ENCODE data around the gene ENGASE.

The ENGASE gene

DNA sequence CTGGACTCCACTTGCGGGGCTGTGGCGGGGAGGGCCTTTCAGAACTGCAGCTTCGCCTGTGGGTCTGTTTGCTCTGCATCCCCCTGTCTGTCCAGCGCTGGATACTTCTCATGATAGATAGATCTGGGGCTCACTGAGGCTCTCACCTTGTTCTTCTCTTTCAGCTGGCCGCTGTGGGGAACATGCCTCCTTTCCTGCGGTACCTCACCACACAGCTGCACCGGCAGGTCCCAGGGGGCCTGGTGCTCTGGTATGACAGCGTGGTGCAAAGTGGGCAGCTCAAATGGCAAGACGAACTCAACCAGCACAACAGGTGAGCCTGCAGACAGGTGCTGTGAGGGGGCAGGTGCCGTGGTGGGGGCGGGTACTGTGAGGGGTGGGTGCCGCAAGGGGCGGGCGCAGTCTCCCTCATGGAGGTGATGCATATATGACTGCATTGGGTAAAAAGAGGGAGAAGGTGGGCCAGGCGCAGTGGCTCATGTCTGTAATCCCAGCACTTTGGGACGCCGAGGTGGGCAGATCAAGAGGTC is 6.2 kb downstream of the ENGASE start:
- DNase-seq: no peak

DNA sequence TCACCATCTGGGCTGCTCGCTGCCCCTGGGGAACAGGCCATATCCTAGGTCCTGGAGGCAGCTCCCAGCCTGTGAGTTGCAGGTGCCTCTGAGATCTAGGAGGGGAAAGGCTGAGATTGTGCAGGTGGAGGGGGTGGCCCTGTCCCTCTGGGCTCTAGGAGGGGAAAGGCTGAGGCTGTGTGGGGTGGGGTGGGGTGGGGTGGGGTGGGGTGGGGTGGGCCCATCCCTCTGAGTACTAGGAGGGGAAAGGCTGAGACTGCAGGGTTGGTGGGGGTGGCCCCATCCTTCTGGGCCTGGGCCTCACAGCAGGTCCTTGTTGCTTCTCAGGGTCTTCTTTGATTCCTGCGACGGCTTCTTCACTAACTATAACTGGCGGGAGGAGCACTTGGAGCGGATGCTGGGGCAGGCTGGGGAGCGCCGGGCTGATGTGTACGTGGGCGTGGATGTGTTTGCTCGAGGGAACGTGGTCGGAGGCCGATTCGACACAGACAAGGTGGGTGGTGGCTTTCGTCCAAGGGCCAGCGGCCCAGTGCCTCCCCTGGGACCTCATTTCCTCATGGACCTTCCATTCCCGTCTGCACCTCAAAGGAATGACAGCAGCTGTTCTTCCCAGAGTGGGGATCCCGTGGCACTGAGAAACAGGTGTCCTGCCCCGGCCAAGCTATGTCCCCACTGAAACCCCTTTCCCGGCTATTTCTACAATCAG is 7.1 kb downstream of the ENGASE start:
- DNase-seq: no peak

DNA sequence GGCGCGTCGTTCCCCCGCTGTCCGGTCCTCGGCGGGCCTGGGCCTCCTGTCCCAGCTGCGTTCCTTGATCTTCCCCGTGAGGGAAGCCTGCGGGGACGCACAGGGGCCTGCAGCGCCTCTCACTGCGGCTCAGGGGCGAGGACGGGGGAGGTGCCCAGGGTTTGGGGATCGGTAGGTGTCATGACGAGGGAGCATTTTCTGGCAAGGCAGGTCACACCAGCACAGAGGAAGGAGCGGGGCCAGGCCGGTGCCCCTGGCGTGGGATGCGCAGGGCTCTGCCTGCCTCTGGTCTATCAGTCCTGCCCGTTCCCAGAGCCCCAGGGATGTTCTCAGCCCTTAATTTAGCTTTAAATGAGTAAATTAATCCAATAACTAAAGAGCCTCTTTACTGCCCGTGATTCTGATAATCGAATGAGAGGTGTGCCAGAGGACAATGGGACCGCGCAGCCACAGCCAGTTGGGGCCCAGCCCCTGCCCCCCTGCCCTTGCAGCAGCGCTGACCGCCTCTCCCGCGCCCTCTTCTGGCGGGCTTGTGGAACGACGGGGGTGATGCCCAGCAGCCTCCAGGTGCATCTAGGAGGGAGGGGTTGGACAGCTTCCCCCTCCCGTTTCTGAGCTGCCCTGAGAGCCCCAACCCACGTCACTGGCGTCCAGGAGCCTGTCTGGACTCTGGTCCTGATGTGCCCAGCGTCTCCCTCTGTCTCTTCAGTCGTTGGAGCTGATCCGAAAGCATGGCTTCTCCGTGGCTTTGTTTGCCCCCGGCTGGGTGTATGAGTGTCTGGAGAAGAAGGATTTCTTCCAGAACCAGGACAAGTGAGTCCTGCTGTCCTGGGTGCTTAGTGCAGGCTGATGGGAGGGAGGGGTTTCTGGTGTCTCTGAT is 7.9 kb downstream of the ENGASE start:
- DNase-seq: peak; percentile 71

DNA sequence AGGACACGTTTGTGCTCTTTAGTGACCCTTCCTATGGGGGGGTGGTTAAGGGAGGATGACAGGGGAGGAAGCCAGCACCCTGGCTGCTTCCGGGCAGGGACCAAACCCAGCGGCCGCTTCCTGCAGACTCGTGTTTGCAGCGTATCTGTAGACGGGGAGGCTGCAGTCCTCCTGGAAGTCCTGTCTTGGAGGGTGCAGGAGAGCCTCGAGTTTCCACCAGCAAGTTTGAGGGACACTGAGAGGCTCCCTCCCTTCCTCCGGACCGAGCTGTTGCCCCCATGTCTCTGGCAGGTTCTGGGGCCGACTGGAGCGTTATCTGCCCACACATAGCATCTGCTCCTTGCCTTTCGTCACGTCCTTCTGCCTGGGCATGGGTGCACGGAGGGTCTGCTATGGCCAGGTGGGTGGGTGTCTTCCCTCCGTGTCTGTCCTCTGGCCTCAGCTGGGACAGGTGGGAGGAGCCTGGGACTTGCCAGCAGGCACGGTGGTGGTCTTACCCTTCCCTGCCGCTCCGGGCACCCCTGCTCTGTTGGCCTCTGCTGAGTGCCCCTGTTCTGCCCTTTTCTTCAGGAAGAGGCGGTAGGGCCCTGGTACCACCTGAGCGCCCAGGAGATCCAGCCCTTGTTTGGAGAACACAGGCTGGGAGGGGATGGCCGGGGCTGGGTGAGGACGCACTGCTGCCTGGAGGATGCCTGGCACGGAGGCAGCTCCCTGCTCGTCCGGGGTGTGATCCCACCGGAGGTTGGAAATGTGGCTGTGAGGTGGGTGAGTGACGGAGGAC is 8.8 kb downstream of the ENGASE start:
- DNase-seq: no peak

DNA sequence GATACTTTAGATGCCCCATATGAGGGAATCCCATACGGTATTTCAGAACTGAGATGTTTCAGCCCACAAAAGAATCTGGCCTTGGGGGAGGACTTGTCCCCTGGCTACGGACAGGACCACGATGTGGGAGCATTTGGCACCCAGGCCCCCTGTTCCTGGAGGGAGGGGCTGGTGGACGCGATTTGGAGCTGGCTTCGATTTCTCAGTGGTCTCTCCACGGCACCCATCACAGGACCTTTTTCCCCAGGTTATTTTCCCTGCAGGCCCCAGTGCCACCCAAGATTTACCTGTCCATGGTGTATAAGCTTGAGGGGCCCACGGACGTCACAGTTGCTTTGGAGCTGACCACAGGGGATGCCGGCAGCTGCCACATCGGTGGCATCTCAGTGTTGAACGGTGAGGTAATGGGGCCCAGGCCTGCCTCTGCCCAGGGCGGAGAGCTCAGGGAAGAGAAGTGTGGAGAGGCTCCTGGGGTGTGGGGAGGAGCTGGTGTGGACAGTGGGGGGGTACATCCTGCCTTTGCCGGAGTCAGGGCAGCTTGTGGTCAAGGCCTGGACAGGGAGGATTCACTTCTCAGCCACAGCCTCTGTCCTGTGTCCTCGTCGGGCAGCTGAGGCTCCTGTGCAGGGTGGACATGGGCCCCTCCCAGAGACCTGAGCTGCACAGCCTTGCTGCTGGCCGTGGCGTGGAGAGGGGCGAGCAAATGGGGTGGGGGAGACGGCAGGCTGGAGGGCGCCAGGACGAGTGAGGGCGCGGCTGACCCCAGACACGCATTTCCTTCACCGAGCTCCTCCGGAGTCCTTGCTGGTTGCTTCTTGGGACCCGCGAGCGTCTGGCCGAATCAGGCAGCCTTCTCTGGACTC is 9.9 kb downstream of the ENGASE start:
- DNase-seq: no peak

DNA sequence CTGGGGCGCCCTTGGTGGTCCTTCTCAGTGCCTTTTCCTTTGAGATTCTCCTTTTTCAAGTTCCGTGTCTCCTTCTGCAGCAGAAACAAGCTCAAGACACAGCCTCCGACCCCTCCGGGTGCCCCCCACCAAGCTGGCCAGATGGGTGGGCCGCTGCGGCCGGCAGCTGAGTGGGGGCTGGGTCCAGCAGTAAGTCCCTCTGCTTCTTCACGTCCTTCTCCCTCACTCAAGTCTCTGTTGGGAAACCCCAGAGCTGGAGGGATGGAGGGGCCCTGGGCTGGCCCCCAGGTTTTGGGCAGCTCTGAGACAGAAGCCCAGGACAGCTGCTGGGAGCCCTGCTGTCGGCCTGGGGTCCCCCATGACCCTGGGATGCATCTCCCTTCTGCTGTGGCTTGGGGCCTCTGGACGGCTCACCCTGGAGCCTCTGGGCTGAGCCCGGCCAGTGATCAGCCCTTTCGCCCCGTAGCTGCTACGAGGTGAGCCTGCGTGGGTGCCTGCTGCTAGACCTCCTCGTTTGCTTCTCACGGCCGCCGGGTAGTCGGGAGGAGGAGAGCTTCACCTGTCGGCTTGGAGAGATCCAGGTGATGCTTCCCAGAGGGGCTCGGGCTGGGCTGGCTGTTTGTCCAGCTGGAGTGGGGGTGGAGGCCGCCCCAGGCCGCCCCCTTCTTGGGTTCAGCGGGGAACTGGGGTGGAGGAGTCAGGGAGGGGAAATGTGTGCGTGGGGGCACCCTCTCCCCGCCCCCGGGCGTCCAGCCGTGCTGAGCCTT is 10.7 kb downstream of the ENGASE start:
- DNase-seq: no peak

DNA sequence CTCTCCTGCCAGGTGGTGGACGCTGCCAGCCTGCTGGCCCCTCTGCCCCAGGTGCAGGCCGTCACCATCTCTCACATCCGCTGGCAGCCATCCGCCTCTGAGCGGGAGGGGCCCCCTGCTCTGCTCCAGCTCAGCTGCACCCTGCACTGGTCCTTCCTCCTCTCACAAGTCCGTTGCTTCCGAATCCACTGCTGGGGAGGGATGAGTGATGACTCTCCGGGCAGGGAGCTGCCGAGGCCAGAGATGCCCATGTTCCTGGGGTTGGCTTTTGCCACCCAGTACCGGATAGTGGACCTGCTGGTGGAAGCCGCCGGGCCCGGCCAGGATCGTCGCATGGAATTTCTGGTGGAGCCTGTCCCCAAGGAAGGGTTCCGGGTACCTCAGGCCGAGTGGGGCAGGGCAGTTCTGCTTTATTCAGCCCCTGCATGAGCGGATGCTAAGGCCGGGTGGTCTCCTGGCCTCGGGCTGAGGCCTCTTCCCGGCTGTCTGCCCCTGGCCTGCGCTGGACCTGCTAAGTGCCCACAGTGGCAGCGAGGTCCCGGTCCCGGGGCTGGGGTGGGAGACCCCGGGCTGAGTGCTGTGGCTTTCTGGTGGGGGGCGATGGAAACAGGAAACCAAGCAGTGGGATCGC is 11.4 kb downstream of the ENGASE start:
- DNase-seq: no peak

DNA sequence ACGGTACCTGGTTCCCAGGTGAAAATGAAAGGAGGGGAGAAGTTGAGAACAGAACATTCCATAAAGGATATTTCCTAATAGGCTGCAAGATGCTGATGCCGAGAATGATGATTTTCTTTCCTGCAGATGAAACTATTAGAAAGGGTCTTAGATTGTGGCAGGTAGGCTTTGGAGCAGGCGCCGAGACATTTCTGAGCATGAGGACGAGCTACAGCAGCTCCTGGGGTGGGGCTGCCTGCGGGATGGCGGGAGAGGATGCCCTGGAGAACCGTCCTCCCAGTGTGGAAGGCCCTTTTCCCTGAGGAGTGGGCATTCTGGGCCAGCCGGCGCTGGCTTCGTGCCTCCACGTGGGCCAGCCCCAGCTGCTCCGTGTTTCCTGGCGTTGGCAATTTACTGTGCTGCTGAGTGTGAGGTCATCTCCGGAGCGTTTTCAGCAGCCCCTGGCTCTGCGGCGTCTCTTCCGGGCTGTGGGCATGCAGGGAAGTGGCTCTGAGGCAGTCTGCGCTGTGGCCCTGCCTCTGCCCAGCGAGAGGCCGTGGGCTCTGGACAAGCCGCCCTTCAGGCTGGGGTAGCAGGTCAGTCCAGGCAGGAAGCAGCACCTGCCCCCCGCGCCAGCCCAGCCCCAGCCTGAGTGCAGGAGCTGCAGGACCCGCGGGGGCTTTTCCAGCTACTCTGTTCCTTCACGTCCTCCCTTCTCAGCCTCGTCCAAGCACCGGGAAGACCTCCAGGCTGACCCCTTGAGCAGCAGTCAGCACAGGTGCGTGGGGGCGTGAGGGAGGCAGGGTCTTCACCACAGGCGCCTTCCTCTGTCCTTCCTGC is 12.2 kb downstream of the ENGASE start:
- no peak for DNase-seq

DNA sequence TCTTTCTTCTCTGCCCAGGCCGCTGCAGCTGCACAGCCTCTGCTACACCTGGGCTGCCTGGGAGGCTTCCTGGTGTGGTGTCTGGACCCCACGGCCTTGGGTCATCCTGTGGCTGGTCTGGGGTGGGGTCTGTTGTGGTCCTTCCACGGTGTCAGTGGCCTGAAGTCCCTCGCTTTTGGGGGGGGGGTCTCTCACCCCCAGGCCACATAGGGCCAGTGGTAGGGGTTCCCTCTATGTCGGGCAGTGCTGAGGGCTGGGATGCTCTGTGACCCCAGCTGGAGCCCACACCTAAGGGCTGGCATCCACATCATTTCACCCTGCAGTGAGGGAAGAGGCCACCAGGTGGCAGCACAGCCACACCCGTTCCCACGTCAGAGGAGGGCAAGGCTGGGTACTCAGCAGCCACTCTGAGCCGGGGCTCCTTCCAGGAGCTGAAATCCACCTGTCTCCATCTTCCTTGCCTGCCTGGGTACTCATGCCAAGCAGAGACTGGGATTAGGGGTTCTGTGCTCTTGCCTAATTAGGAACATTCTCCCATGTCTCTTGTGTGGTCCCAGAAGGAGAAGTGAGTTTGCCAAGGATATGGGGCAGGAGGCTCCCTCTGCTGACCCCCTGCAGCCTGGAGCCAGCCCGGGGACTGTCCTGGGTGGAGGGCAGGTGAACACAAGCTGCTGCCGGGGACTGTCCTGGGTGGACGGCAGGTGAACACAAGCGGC is 13.0 kb downstream of the ENGASE start:
- DNase-seq: peak; percentile 91

DNA sequence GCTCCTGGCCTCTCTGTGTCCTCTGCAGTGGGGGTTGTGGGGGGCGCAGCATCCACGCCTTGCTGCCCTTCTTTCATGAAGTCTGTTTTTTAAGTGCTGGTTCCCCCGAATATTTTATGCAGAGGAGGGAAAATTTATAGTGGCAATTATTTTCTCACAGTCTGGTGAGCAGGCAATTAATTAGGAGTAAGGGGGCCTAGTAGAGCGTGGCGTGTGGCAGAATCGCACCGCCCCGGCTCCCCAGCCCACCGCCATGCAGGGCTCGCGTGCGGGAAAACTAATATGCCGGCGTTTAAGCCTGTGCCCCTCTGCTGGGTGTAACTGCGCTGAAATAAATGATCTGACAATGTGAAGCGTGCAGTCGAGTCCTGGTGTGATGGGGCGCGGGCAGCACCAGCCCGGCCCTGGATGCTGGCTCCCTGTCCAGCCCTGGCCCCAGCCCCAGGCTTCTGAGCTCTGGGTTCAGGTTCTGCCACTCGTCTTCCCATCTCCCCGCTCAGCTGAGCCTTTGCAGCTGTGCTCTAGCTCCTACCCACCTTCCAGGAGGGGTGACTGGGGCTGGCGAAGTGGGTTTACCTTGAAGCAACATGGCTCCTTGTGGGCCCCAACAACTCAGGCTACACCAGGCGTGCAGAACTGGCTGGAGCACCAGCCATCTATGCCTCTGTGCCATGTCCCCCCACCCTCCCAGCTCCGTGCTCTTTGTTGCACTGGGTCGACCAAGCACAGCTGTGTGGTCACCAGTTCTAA is 13.8 kb downstream of the ENGASE start:
- DNase-seq: peak; percentile 71

DNA sequence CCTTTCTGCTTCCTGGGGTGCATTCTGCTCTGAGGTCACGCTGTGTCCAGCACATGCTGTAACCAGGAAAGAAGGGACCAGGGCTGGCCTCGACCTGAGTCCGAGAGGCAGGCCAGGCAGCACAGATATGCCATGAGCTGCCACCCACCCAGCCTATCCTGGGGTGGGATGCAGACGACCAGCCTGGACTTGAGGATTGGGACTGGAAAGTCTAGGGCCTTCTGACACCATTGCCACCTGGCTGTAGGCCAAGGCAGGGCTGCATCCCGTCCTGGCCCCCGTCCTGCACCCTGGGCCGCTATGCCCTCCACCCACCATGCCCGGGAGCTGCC is 14.3 kb downstream of the ENGASE start:
- DNase-seq: no peak

DNA sequence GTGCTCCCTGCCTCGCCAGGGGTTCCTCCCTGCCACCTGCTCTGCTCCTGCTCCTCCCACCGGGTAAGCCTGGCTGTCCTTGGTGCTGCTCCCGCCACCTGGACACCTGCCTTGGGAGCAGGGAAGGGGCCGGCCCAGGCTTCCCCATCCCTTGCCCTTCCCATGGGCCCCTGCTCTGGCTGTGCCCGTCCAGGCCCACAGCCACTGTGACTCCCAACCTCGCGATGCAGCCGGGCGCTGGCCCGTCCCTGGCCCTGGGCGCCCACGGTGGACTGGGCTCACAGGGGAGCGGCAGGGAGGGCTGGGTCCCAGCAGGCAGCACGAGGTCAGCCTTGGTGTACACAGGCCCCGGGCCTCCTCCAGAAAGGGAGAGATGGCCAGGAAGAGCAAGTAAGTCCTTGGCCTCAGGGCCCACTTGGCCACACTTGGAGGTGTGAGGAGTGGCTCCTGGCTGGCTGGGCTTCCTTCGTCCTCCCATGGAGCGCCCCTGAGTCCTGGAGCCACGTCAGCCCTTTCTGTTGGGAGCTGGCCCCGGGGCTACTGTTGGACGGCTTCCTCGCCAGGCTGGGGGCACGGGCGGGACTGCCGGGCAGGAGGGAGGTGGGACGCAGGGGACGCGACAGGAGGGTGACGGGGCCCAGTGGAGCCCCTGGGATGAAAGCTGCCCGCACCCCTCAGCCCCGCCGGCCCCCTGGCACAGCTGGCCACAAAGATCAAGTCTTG is 15.3 kb downstream of the ENGASE start:
- DNase-seq: no peak

DNA sequence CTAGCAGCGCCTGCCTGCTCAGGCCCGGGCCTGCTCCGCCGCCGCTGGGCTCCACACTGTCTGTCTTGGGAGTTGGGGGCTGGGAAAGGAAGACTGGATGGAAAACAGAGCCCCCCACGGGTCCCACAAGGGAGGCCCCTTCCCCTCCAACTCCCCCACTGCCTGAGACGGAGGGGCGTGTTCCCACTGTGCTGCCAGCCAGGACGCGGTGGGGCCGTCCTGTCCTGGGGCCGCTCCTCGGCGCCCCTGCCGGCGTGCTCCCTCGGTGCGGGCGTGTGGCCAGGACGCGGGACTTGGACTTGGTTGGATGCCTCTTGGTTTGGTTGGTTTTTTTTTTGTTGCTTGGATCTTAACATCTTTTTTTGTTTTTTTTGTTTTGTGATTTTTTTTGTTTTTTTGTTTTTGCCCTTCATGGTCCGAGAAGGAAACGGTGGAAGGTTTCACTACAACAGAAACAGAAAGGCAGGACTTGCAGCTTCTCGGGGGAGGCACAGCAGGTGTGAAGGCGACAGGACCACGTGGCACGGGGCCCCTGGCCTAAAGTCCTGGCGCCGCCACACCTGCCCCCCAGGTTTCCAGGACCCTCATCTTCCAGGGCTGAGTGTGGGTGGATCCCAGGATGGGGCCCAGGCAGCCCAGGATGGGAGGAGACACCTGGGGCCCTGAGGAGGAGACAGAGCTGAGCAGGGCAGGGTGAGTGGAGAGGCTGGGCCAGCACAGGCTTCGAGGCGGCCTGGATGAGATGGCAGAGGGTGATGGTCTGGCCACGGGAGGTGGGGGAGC is 16.0 kb downstream of the ENGASE start:
- DNase-seq: no peak

DNA sequence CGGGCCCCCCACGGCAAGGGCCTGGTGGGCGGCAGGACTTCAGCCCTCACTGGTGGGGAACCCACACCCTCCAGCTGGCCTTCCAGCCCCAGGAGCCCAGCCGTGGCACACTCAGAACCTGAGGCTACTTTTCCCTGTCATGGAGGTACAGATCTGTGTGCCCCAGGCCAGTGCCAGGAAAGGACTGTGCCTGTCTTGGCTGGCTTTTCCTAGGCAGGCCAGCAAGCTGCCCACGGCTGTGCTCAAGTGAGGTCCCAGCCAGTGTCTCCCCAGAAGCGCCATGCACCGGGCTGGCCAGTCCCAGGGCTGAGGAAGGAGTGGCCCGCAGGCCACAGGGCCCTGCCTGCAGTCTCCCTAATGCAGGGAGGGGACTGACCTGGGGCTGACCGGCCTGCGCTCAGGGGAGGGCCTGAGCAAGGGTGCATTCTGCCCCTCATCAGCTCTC is 16.6 kb downstream of the ENGASE start:
- no peak for DNase-seq

DNA sequence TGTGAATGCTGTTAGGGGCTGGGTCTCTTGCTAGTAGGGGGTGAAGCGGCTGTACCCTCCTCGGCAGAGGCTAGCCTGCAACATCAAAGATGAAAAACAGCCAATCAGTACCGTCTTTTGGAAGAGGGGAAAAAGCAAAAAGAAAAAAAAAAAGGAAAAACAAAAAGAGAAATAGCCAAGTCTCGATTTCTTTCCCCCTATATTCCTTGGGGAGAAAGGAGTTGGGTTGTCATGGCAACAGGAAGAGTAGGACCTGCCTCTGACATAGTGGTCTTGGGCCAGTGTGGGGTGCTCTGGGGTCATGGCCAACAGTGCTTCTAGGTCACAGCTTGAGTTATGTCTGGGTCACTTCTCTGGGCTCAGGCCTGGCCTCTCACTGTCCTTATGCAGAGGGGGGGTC is 17.9 kb downstream of the ENGASE start:
- no peak for DNase-seq

DNA sequence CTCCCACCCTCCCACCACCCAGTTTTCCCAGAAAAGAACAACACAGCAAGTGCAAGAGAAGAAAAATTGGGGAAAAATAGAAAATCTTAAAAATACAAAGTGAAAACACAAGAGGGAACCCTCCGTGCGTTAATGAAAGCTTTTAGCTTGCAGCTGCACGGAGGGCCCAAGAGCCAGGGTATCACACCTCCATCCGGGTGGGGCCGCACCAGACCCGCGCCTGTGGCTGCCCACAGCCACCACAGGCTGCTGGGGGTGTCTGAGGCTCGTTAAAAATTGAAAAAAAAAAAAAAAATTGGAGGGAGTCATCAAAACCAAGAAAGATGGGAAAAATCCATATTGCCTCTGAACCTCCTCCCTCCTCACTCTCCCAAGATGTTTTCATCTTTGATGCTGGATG is 18.6 kb downstream of the ENGASE start:
- DNase-seq: no peak

DNA sequence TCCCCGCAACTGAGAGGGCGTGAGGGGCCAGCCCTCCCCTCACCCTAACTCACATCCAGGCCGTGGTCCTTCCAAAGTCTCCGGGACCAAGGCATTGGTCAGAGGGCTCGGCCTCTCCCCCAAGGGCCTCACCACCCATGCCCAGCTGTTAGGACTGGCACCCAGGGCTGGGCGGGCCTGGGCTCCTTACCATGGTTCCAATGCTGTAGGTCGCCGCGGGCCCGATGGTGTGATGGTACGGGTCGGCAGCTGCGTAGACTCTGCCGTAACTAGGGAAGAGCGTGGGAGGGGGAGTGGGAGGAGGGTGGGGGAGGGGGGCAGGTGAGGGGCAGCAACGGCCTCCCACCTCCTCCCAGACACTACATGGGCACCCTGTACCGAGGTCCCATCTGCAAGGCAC is 19.6 kb downstream of the ENGASE start:
- DNase-seq: no peak

Data from retina (tissue), 1 donor.